ENCODE data around the gene SEMA6B. TPM values are rescaled to one million over a fixed set of nuclear protein-coding genes. Genes with fewer than 3 reads are reported as not detected.

SEMA6B gene
- polyA plus RNA-seq, 1 donor (not counting 4 experiments of a cell fraction or from before 2014, with no cell fraction given) = 0.41 TPM

DNA sequence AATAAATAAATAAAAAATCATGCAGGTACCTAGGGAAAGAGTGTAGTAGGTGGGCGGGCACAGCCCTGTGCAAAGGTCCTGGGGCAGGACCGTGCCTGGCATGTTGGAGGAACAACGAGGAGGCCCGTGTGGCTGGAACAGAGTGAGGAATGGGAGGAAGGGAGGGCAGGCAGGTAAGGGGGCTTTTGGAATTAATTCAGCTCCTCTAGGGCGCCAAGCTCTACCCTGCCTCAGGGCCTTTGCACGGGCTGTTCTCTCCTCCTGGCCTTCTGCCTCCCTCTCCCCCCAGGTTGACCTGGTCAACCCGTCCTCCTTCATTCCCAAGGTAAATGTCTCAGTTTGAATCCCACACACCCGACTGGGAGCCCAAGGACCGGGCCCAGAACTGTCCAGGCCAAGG, 31.1 kb upstream of the SEMA6B start:
- no peak overlapping the region for H2AFZ ChIP-seq (ENCODE audit: control insufficient read depth, low read length)
- H3K4me2 ChIP-seq (ENCODE audit: control insufficient read depth, extremely low read depth, insufficient read depth, low read depth, low read length) = no peak overlapping the region
- TF ChIP-seq, protein P1, sequence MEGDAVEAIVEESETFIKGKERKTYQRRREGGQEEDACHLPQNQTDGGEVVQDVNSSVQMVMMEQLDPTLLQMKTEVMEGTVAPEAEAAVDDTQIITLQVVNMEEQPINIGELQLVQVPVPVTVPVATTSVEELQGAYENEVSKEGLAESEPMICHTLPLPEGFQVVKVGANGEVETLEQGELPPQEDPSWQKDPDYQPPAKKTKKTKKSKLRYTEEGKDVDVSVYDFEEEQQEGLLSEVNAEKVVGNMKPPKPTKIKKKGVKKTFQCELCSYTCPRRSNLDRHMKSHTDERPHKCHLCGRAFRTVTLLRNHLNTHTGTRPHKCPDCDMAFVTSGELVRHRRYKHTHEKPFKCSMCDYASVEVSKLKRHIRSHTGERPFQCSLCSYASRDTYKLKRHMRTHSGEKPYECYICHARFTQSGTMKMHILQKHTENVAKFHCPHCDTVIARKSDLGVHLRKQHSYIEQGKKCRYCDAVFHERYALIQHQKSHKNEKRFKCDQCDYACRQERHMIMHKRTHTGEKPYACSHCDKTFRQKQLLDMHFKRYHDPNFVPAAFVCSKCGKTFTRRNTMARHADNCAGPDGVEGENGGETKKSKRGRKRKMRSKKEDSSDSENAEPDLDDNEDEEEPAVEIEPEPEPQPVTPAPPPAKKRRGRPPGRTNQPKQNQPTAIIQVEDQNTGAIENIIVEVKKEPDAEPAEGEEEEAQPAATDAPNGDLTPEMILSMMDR (optimal IDR thresholded peaks at IDR 0.05 in 1 of 3, IDR thresholded peaks at IDR 0.05 in 1 of 3, conservative IDR thresholded peaks at IDR 0.05 in 1 of 3; ENCODE audit: extremely low read depth in 1 of 3, insufficient read depth in 2 of 3, low read length in 3 of 3) = no peak
- TF ChIP-seq EZH2 (IDR thresholded peaks at IDR 0.05; ENCODE audit: low read length) = no peak
- H3K79me2 ChIP-seq (ENCODE audit: control insufficient read depth, insufficient read depth, low read length) = no peaks in the 10 kb centered on the region
- H3K4me1 ChIP-seq (ENCODE audit: control insufficient read depth, extremely low read depth, insufficient read depth, low read length) = peaks cover 5% of the 10 kb centered on the region
- dilution Hi-C loops (cut with MboI; ENCODE audit: extremely low pct_ligation_motif_present, low sequenced_read_pairs) = no loop called here
- H3K27me3 ChIP-seq (ENCODE audit: control insufficient read depth, extremely low read depth, insufficient read depth, low read length) = peaks cover 3% of the 10 kb centered on the region
- H3K9ac ChIP-seq (ENCODE audit: control insufficient read depth, extremely low read depth, insufficient read depth, low read length) = no peak overlapping the region
- no peaks in the 10 kb centered on the region for H3K36me3 ChIP-seq (ENCODE audit: control insufficient read depth in 2 of 2, extremely low read depth in 1 of 2, insufficient read depth in 2 of 2, low read length in 2 of 2)
- no peak for FAIRE-seq
- H3K9me1 ChIP-seq (ENCODE audit: control insufficient read depth, extremely low read depth, insufficient read depth, low read length) = no peaks in the 10 kb centered on the region
- H3K4me3 ChIP-seq (ENCODE audit: control insufficient read depth in 2 of 3, extremely low read depth in 1 of 3, insufficient read depth in 2 of 3, low read depth in 1 of 3, low read length in 3 of 3) = no peak overlapping the region
- H3K9me3 ChIP-seq (ENCODE audit: control insufficient read depth, low read depth, low read length) = no peaks in the 10 kb centered on the region
- H3K27ac ChIP-seq (ENCODE audit: control insufficient read depth, insufficient read depth, low read length) = no peak overlapping the region
- no peak for DNase-seq (ENCODE audit: low read depth, low spot score)
- H4K20me1 ChIP-seq (ENCODE audit: control insufficient read depth, extremely low read depth, insufficient read depth, low read length) = no peaks in the 10 kb centered on the region

DNA sequence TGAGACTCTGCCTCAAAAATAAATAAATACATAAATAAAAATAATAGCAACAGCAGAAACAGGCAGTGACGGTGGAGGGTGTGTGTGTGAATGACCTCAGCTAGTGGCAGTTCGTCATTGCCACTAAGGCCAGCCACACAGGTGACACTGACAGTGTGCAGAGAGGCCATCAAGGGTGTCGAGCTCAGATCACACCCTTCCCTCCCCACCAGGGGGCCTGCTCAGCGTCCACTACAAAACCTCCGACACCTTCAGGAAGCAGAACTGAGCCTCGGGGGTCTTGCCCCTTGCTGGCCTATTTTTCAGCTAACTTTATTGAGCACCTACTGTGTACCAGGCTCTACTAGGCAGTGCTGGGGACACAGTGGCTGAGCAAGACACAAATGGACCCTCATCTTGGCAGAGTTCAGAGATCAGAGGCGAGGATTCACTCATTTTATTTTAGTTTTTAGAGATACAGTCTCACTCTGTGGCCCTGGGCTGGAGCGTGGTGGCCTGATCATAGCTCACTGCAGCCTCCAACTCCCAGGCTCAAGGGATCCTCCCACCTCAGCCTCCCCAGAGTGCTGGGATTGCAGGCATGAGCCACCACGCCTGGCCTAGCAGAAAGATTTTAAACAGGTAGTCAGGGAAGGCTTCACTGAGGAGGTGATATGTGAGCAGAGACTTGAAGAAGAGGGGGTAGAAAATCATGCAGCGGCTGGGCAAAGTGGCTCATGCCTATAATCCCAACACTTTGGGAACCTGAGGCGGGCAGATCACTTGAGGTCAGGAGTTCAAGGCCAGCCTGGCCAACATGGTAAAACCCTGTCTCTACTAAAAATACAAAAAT, 30.3 kb upstream of the SEMA6B start:
- Histone ChIP-seq H3K9me1 (ENCODE audit: control insufficient read depth, extremely low read depth, insufficient read depth, low read length) (no peaks in the 10 kb centered on the region), H3K4me2 (ENCODE audit: control insufficient read depth, extremely low read depth, insufficient read depth, low read depth, low read length) (no peak overlapping the region), H3K36me3 (ENCODE audit: control insufficient read depth in 2 of 2, extremely low read depth in 1 of 2, insufficient read depth in 2 of 2, low read length in 2 of 2) (no peaks in the 10 kb centered on the region), H3K9ac (ENCODE audit: control insufficient read depth, extremely low read depth, insufficient read depth, low read length) (no peak overlapping the region), H3K79me2 (ENCODE audit: control insufficient read depth, insufficient read depth, low read length) (no peaks in the 10 kb centered on the region), H4K20me1 (ENCODE audit: control insufficient read depth, extremely low read depth, insufficient read depth, low read length) (no peaks in the 10 kb centered on the region), H3K27ac (ENCODE audit: control insufficient read depth, insufficient read depth, low read length) (no peak overlapping the region), H3K27me3 (ENCODE audit: control insufficient read depth, extremely low read depth, insufficient read depth, low read length) (peaks cover 6% of the 10 kb centered on the region), H3K9me3 (ENCODE audit: control insufficient read depth, low read depth, low read length) (no peaks in the 10 kb centered on the region), H3K4me3 (ENCODE audit: control insufficient read depth in 2 of 3, extremely low read depth in 1 of 3, insufficient read depth in 2 of 3, low read depth in 1 of 3, low read length in 3 of 3) (no peak overlapping the region), H3K4me1 (ENCODE audit: control insufficient read depth, extremely low read depth, insufficient read depth, low read length) (peaks cover 5% of the 10 kb centered on the region), H2AFZ (ENCODE audit: control insufficient read depth, low read length) (no peak overlapping the region)
- FAIRE-seq = no peak
- DNase-seq (ENCODE audit: low read depth, low spot score) = no peak
- TF ChIP-seq EZH2 (IDR thresholded peaks at IDR 0.05; ENCODE audit: low read length) = no peak
- TF ChIP-seq, protein P1 (optimal IDR thresholded peaks at IDR 0.05 in 1 of 3, IDR thresholded peaks at IDR 0.05 in 1 of 3, conservative IDR thresholded peaks at IDR 0.05 in 1 of 3; ENCODE audit: extremely low read depth in 1 of 3, insufficient read depth in 2 of 3, low read length in 3 of 3) = peak in 2 of 3 experiments; percentile 23 to 48
- dilution Hi-C loops (cut with MboI; ENCODE audit: extremely low pct_ligation_motif_present, low sequenced_read_pairs) = no loop called here

Measured in keratinocyte (primary cell).